ENCODE data around the gene GPS2. TPM values are rescaled to one million over a fixed set of nuclear protein-coding genes. Genes with fewer than 3 reads are reported as not detected.
A peak's percentile ranks its signal among the peaks of the same experiment; 100 is the strongest.
"Not testable (repeated sequence)": the region's sequence is repeated elsewhere in the genome, so short reads cannot be mapped to it uniquely, and the experiment has no call there.

GPS2 gene
- total and polyA plus RNA-seq, 2 donors (not counting 1 experiment from before 2014, with no cell fraction given) = 137 to 225 TPM

DNA sequence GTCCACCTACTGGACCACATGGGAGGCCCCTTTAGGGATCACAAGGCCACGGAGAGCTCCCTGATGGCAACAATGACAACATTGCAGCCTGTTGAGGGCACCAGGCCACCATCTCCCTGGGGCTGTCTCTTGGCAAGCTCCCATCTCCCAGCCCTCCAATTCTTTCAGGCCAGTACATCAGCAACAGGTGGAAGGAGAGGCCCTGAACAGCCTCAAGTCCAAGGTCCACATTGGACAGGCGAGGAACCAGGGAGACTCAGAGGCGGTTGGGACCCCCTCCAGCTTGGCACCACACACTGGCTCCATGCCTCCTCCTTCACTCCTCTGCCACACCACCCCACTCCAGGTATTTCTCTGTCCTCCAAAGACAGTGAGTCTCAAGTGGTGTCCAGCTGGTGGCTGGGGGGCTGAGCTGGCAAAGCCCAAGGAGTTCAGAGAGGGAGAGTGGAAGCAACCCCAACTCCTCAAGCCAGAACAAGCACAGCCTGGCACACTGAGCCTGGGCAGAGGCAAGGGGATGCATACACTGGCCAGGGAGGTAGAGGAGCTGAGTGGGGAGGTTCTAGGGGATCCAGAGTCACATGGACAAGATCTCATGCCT lies 19.9 kb upstream of the GPS2 start:
- POLR2A ChIA-PET = interaction anchor here (1.0 to 1.3 kb wide), 2 partner anchors 9 to 223 kb away, joined by 3 to 5 read pairs; partner anchors contain the start of gene TNFSF13
- peak overlapping the region; percentile 89 for H3K4me3 Mint-ChIP-seq
- intact Hi-C loops (cut with micrococcal nuclease) = no loop called here
- Histone ChIP-seq H3K27ac (ENCODE audit: low read length in 2 of 2) (peak overlapping the region; percentile 67 to 79), H3K79me2 (ENCODE audit: control insufficient read depth, insufficient read depth, low read length) (peaks cover 75% of the 10 kb centered on the region), H3K36me3 (replicated peaks in 1 of 2; ENCODE audit: control extremely low read depth in 1 of 2, control insufficient read depth in 1 of 2, extremely low read depth in 1 of 2, insufficient read depth in 2 of 2, low read length in 1 of 2) (peaks cover 4 to 16% of the 10 kb centered on the region in 2 experiments), H3K9me3 (ENCODE audit: control extremely low read depth in 1 of 3, control insufficient read depth in 2 of 3, insufficient read depth in 1 of 3, low read length in 2 of 3) (no peaks in the 10 kb centered on the region), H2AFZ (ENCODE audit: insufficient read depth, low read depth, low read length, poor library complexity, severe bottlenecking) (no peak overlapping the region), H3K9ac (ENCODE audit: low read length) (no peak overlapping the region), H3K4me2 (replicated peaks; ENCODE audit: low read depth, low read length, poor library complexity, severe bottlenecking) (peak overlapping the region; percentile 86), H3K4me1 (ENCODE audit: control insufficient read depth in 2 of 2, insufficient read depth in 2 of 2, low read length in 2 of 2) (peaks cover 32 to 77% of the 10 kb centered on the region in 2 donors), H3K27me3 (replicated peaks in 1 of 4; ENCODE audit: control extremely low read depth in 1 of 4, control insufficient read depth in 3 of 4, insufficient read depth in 4 of 4, low read length in 3 of 4) (no peaks in the 10 kb centered on the region), H3K4me3 (ENCODE audit: control extremely low read depth in 1 of 5, extremely low read depth in 1 of 5, insufficient read depth in 1 of 5, low read depth in 2 of 5, low read length in 4 of 5) (no peak overlapping the region), H4K20me1 (ENCODE audit: control insufficient read depth, insufficient read depth, low read length, poor library complexity, severe bottlenecking) (peaks cover 20% of the 10 kb centered on the region)
- H3K27ac Mint-ChIP-seq = peak overlapping the region; percentile 96
- no peaks in the 10 kb centered on the region for H3K27me3 Mint-ChIP-seq
- 100% methylated on average over 1 of the region's 3 CpGs for WGBS (ENCODE audit: insufficient coverage)
- CTCF ChIA-PET = interaction anchor here (0.9 to 6.2 kb wide), 8 partner anchors 8 to 226 kb away, joined by 3 to 53 read pairs (median 13); partner anchors contain the start of genes KCTD11 and TMEM95
- no peak for DNase-seq
- TF ChIP-seq EZH2 (IDR thresholded peaks at IDR 0.05; ENCODE audit: borderline replicate concordance, insufficient read depth, low read depth, low read length, poor library complexity, severe bottlenecking) = no peak
- TF ChIP-seq, protein P1, sequence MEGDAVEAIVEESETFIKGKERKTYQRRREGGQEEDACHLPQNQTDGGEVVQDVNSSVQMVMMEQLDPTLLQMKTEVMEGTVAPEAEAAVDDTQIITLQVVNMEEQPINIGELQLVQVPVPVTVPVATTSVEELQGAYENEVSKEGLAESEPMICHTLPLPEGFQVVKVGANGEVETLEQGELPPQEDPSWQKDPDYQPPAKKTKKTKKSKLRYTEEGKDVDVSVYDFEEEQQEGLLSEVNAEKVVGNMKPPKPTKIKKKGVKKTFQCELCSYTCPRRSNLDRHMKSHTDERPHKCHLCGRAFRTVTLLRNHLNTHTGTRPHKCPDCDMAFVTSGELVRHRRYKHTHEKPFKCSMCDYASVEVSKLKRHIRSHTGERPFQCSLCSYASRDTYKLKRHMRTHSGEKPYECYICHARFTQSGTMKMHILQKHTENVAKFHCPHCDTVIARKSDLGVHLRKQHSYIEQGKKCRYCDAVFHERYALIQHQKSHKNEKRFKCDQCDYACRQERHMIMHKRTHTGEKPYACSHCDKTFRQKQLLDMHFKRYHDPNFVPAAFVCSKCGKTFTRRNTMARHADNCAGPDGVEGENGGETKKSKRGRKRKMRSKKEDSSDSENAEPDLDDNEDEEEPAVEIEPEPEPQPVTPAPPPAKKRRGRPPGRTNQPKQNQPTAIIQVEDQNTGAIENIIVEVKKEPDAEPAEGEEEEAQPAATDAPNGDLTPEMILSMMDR (IDR thresholded peaks at IDR 0.05) = no peak
- H3K4me1 Mint-ChIP-seq = peaks cover 50% of the 10 kb centered on the region
- H3K9me3 Mint-ChIP-seq (ENCODE audit: insufficient read depth) = no peaks in the 10 kb centered on the region
- ATAC-seq (ENCODE audit: low read depth) = no peak

DNA sequence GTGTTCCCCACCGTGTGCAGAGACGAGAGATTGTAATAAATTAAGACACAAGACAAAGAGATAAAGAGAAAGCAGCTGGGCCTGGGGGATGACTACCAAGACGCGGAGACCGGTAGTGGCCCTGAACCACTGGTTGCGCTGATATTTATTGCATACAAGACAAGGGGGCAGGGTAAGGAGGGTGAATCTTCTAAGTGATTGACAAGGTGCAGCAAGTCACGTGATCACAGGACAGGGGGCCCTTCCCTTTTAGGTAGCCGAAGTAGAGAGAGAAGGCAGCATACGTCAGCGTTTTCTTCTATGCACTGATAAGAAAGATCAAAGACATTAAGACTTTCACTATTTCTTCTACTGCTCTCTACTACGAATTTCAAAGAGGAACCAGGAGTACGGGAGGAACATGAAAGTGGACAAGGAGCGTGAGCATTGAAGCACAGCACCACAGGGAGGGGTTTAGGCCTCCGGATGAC lies 17.5 kb upstream of the GPS2 start:
- Histone ChIP-seq H3K79me2 (ENCODE audit: control insufficient read depth, insufficient read depth, low read length) (peaks cover 55% of the 10 kb centered on the region), H3K4me1 (ENCODE audit: control insufficient read depth in 2 of 2, insufficient read depth in 2 of 2, low read length in 2 of 2) (peaks cover 36 to 68% of the 10 kb centered on the region in 2 donors), H3K27ac (ENCODE audit: low read length in 2 of 2) (peak overlapping the region in 1 of 2 donors; percentile 37), H3K4me2 (replicated peaks; ENCODE audit: low read depth, low read length, poor library complexity, severe bottlenecking) (peak overlapping the region; percentile 44)
- POLR2A ChIA-PET = interaction anchor here (0.9 kb wide), 1 partner anchor 19 kb away, joined by 4 read pairs; no protein-coding TSS in a partner anchor
- H3K36me3 ChIP-seq (replicated peaks in 1 of 2; ENCODE audit: control extremely low read depth in 1 of 2, control insufficient read depth in 1 of 2, extremely low read depth in 1 of 2, insufficient read depth in 2 of 2, low read length in 1 of 2); H3K4me3 ChIP-seq (ENCODE audit: control extremely low read depth in 1 of 5, extremely low read depth in 1 of 5, insufficient read depth in 1 of 5, low read depth in 2 of 5, low read length in 4 of 5); H3K27me3 ChIP-seq (replicated peaks in 1 of 4; ENCODE audit: control extremely low read depth in 1 of 4, control insufficient read depth in 3 of 4, insufficient read depth in 4 of 4, low read length in 3 of 4); H3K9me3 Mint-ChIP-seq (ENCODE audit: insufficient read depth); ATAC-seq (ENCODE audit: low read depth); H3K27me3 Mint-ChIP-seq; H3K9ac ChIP-seq (ENCODE audit: low read length); intact Hi-C loops (cut with micrococcal nuclease); H4K20me1 ChIP-seq (ENCODE audit: control insufficient read depth, insufficient read depth, low read length, poor library complexity, severe bottlenecking); H2AFZ ChIP-seq (ENCODE audit: insufficient read depth, low read depth, low read length, poor library complexity, severe bottlenecking); H3K9me3 ChIP-seq (ENCODE audit: control extremely low read depth in 1 of 3, control insufficient read depth in 2 of 3, insufficient read depth in 1 of 3, low read length in 2 of 3): not testable (repeated sequence)
- DNase-seq = peak; percentile 45
- Mint-ChIP-seq H3K4me1 (peaks cover 60% of the 10 kb centered on the region), H3K27ac (peak overlapping the region; percentile 89), H3K4me3 (peak overlapping the region; percentile 70)
- WGBS (ENCODE audit: insufficient coverage) = 41% methylated on average over 5 of the region's 14 CpGs
- CTCF ChIA-PET = interaction anchor here (1.1 to 6.2 kb wide), 2 partner anchors 12 to 13 kb away, joined by 3 to 53 read pairs; no protein-coding TSS in a partner anchor
